Measurements from ENCODE around the gene PPM1H.

DNA sequence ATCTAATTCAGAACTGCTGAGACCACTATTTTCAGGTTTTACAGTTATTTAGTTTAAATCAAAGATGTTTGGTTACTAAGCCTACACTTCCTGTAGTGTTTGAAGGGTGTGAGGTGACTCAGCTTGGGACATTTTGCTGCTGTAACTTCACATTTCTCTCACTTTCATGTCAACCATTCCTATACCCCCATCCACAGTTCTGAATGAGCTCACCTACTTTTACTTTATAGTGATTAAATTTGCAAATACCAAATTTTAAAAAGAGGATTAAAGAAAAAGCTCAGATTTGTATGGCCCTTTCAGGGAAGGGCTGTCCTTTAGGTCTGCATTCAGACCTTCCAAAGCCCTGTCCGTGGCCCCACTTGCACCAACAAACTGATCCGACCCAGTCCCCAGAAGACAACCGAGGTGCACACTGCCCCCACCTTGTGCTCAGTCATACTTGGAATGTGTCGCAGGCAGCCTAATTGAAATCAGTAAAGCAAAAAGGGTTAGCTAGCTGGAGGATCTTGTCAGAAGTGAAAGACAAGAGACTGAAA lies 294.0 kb downstream of the PPM1H start:
- TF ChIP-seq POLR2AphosphoS5 (IDR thresholded peaks at IDR 0.05): no peak
- TF ChIP-seq, protein P1, sequence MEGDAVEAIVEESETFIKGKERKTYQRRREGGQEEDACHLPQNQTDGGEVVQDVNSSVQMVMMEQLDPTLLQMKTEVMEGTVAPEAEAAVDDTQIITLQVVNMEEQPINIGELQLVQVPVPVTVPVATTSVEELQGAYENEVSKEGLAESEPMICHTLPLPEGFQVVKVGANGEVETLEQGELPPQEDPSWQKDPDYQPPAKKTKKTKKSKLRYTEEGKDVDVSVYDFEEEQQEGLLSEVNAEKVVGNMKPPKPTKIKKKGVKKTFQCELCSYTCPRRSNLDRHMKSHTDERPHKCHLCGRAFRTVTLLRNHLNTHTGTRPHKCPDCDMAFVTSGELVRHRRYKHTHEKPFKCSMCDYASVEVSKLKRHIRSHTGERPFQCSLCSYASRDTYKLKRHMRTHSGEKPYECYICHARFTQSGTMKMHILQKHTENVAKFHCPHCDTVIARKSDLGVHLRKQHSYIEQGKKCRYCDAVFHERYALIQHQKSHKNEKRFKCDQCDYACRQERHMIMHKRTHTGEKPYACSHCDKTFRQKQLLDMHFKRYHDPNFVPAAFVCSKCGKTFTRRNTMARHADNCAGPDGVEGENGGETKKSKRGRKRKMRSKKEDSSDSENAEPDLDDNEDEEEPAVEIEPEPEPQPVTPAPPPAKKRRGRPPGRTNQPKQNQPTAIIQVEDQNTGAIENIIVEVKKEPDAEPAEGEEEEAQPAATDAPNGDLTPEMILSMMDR (IDR thresholded peaks at IDR 0.05): no peak
